ENCODE results near the gene KRABD2.

The KRABD2 gene

DNA sequence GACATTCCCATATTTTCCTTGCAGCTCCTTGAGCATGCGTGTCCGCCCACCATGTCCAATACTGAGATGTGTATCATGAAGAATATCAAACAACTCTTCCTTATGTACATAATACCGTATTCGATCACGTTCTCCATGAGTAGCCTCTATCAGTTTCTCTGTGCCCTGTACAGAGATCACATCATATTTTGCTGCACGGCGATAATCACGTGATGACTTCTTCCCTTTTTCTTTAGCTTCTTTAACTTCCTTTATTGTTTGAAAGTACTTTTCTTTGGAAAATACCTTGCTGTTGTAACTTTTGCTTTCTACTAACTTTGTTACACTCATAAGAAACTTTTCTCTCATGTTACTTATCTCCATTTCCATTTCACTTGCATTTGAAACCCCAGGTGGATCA is 6.6 kb downstream of the KRABD2 start:
- TF ChIP-seq, protein P1, sequence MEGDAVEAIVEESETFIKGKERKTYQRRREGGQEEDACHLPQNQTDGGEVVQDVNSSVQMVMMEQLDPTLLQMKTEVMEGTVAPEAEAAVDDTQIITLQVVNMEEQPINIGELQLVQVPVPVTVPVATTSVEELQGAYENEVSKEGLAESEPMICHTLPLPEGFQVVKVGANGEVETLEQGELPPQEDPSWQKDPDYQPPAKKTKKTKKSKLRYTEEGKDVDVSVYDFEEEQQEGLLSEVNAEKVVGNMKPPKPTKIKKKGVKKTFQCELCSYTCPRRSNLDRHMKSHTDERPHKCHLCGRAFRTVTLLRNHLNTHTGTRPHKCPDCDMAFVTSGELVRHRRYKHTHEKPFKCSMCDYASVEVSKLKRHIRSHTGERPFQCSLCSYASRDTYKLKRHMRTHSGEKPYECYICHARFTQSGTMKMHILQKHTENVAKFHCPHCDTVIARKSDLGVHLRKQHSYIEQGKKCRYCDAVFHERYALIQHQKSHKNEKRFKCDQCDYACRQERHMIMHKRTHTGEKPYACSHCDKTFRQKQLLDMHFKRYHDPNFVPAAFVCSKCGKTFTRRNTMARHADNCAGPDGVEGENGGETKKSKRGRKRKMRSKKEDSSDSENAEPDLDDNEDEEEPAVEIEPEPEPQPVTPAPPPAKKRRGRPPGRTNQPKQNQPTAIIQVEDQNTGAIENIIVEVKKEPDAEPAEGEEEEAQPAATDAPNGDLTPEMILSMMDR (IDR thresholded peaks at IDR 0.05; ENCODE audit: low read depth, low read length), result no peak
- DNase-seq (ENCODE audit: extremely low read depth, low read depth), result no peak

GRCh38 chr17:8368193-8368592 is 8.3 kb downstream of the KRABD2 start:
- TF ChIP-seq, protein P1 (IDR thresholded peaks at IDR 0.05; ENCODE audit: low read depth, low read length), result no peak
- DNase-seq (ENCODE audit: extremely low read depth, low read depth), result no peak

GRCh38 chr17:8366231-8366630 is 10.3 kb downstream of the KRABD2 start:
- TF ChIP-seq, protein P1 (IDR thresholded peaks at IDR 0.05; ENCODE audit: low read depth, low read length), result no peak
- peak; percentile 25 for DNase-seq (ENCODE audit: extremely low read depth, low read depth)

- TF ChIP-seq, protein P1 (IDR thresholded peaks at IDR 0.05; ENCODE audit: low read depth, low read length), result no peak
- DNase-seq (ENCODE audit: extremely low read depth, low read depth), result no peak
Measured at GRCh38 chr17:8365143-8365542, 11.4 kb downstream of the KRABD2 start.

DNA sequence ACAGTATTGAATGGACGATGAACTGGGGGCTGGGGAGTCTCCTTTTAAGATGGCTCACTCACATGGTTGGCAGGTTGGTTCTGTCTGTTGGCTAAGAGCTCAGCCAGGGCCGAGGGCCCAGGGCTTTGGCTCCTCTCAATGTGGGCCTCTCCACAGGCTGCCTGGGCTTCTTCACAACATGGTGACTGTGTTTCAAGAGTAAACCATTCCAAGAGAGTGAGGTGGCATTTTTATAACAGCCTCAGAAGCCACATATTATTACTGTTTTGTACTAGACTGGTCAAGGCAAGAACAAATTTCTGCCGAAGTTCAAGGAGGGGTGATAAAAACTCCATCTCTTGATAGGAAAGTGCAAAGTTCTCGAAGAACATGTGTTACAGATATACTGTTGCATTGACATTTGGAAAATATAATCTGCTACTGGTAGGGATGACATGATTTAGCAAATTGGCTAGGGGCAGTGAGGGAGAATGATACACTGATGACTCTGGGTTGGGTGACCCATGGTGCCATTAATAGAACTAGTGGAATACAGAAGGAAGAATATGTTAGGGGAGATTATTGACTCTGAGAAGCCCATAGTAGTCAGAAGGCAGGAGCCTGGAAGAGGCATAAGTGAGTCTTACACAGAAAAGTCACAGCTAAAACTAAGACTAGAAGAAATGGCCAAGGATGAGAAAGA is 13.7 kb downstream of the KRABD2 start:
- no peak for DNase-seq (ENCODE audit: extremely low read depth, low read depth)

GRCh38 chr17:8360751-8361150 is 15.8 kb downstream of the KRABD2 start:
- TF ChIP-seq, protein P1 (IDR thresholded peaks at IDR 0.05; ENCODE audit: low read depth, low read length), result no peak
- no peak for DNase-seq (ENCODE audit: extremely low read depth, low read depth)

More for the DNA sequence above, 13.7 kb downstream of the KRABD2 start:
- TF ChIP-seq, protein P1 (IDR thresholded peaks at IDR 0.05; ENCODE audit: low read depth, low read length), result no peak

GRCh38 chr17:8360260-8360659 is 16.2 kb downstream of the KRABD2 start:
- TF ChIP-seq, protein P1 (IDR thresholded peaks at IDR 0.05; ENCODE audit: low read depth, low read length), result no peak
- DNase-seq (ENCODE audit: extremely low read depth, low read depth), result no peak
